Stimulated activated naive CD4-positive, alpha-beta T cell (primary cell): ENCODE results near the gene STON2.
"Not testable (repeated sequence)": the region's sequence is repeated elsewhere in the genome, so short reads cannot be mapped to it uniquely, and the experiment has no call there.

Experiments used
- DNase-seq, 6 experiments: peaks; one replicate each; lab custom pipeline; 2025; lab: John Stamatoyannopoulos, UW

STON2 gene

DNA sequence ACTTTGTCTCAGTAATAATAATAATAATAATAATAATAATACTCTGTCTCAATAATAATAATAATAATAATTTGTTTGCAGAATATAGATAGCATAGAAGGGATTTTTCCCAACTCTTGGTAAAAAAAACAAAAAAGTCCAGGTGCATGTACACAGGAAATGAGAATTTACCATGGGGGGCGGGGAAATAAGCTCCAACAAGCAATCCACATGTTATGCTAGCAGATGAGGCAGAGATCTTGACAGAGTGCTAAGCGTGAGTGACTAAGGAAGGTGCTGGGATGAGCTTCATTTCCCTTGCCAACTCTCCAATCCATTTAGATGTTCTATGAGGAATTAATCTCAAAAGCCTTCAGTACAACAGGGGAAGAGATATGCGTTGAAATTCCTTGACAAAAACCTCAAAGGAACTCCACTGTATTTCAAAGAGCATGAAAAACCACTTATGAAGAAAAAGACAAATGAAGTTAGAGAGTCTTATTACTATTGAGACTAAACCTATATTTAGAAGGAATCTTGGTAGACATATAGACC lies 134.4 kb downstream of the STON2 start:
- no peak for DNase-seq

DNA sequence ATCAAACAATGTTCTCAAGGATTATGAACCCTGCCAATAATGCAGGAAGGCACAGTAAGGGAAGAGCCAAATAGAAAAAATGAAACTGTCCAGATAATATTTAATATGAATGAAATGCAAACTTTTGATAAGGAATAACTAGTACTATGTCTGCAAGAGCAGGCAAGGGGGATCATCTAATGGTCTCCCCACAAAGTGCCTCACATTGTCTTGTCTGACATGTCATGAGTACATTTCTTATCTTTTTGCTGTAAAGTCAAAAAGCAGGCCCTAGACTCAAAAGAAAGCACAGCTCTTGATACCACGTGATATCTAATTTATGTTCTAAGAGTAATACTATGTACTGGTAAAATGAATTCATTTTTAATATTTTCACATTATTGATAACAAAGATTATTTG lies 135.5 kb downstream of the STON2 start:
- no peak for DNase-seq

DNA sequence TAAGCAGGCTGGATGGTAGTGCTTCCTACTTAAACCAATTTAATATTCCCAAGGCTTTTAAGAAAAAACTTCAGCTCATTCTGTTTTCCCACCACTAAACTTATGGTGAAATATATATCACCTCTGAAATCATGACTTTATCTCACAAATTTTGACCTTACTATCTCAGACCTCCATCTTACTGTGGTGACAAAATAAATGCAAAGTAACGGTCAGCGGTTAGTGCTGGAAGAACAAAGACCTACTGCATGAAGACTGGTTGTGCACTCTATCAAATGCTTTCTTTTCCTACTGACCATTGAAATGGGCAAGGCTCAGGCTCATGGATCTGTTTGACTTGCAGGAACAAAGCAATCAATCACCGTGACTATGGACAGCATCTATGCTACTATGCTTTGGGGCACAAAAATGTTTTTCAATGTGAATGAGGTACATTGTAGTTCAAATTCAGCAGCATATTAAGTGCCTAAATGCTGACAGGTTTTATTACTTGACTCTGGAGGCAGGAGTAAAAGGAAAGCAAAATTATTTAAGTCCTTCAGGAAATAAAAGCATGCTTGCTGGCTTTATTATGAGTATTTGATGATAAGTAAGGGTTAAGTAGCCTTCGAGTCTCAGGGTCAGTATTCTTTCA lies 136.2 kb downstream of the STON2 start:
- no peak for DNase-seq

DNA sequence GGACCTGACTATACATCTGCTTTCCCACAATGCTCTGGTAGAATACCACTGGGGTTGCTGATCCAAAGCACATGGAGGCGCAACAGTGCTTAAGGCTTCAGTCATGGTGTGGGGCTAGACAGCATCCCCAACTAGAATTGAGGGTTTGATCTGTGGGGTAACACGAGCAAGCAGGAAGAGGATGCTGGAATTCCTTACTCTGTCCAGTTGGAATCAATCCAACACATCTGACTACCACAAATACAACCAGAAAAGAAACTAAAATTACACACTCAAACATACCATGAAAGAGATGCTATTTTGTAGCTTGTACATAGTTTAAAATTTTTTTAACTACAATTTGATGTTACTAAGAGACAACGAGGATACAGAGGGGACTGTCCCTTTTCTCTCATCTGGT lies 138.9 kb downstream of the STON2 start:
- DNase-seq, result no peak

DNA sequence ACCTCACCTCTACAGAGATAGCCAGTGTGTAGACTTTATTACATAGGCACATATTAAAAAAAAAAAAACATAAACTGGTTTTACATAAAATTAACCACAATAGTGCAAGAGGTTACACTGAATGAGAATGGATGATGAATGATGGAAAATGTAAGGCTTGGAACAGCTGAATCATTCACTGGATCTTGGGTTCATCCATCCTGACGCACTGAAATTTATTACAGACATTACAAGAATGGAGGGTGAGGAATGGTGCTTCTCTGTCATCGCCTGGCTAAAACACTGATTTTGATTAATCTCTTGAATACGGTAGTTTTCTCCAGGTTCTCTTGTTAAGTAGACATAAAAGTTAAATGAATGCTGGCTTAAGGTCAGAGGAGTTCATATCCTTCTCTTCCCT lies 139.4 kb downstream of the STON2 start:
- DNase-seq, result no peak

DNA sequence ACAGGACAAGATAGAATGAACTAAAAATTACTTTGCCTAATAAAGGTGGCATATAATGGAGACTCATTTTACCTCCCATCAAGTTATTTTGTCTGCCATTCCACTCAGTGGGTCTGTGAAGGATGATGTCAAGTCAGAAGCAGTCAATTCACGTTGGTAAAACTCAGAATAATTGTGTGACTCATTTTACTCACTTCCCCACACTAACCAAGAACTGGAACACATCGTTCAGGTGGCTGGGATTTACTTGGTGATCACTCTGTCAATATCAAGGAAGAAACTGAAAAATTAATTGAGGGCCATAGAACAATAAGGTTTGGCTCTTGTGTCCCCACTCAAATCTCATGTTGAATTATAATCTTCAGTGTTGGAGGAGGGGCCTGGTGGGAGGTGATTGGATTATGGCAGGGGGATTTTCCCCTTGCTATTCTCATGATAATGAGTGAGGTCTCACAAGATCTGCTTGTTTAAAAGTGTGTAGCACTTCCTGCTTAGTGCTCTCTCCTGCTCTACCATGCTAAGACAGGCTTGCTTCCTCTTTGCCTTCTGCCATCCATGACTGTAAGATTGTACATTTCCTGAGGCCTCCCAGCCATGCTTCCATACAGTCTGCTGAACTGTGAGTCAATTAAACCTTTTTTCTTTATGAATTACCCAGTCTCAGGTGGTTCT lies 143.7 kb downstream of the STON2 start:
- no peak for DNase-seq

DNA sequence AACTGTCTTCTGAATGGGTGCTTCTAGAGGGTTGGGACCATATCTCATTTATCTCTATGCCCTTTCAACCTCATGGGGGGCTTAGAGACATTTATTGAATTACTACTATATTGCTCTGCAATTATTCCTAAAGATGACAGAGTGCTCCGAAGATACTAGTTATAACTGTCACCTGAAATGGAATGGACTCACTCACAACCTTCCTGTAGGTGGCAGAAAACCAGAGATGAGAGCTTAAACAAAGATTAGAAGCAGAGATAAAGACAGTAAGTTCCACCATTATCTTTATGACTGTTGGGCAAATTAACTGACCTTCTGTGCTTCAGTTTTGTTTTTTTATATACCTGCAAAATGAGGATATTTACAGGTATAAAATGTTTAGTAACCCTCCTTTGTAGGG lies 147.8 kb downstream of the STON2 start:
- no peak for DNase-seq

DNA sequence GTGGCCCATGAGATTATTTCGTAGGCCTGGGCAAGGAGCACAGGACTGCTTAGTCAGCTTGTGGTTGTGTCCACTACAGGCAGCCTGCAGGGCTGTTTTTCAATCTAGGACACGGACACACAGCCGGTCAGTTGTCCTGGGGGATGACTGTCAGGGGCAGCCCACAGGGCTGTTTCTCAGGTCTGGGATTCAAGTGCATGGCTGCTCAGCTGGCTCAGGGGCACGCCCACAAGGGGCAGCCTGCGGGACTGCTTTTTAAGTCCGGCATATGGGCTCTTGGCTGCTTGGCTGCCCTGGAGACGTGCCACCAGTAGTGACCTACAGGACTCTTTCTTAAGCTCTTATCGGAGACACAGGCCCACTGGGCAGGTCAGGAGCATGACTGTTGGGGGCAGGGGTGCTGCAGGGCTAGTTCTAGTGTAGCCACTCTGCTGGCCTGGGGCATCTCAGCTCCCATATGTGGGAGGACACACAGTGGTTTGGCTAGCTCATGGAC lies 152.8 kb downstream of the STON2 start:
- no peak for DNase-seq

DNA sequence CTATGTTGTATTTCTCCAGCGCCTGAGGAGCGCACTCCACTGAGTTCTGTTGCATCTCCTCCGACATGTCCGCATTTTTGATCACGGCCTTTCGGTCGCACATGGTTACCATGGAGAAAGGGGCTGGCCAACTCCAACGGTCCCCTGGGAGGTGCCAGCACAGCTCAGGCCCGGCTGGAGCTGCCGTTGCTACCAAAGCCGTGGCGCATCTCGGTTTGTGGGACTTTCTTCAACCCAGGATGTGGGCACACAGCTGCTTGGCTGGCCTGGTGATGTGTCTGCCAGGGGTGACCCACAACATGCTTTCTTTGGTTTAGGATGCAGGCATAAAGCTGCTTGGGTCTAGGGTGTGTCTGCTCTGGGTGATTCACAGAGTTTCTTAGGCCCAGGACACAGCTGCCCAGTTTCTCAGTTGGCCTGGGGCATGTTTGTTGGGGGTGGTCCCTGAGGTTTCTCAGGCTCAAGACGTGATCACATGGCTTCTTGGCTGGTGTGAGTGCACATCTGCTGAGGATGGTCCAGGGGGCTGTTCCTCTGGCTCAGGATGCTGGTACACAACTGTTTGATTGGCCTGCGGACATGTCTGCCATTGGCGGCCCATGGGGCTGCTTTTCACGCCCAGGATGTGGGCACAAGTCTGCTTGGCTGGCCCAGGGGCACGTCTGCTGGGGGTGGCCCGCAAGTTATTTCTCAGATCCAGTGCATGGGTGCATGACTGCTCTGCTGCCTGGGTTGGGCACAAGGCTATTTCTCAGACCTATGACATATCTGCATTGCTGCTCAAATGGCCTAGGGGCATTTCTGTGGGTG lies 153.5 kb downstream of the STON2 start:
- DNase-seq, result no peak

DNA sequence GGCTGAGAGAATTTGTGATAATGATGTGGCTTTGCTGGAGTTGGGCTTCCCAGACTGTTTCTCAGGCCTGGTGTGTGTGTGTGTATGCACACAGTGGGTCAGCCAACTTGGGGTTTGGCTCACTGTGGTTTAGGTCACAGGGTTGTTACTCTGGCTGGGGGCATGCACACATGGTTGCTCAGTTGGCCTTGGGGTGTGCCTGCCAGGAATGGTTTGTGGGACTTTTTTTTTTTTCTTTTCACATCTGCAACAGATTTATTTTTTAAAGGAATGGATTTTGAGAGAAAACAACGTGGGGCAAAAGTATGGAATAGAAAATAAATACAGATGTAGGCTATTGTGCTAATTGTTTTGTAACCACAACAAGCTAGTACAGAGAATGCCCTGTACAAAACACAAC lies 154.4 kb downstream of the STON2 start:
- DNase-seq, result no peak

DNA sequence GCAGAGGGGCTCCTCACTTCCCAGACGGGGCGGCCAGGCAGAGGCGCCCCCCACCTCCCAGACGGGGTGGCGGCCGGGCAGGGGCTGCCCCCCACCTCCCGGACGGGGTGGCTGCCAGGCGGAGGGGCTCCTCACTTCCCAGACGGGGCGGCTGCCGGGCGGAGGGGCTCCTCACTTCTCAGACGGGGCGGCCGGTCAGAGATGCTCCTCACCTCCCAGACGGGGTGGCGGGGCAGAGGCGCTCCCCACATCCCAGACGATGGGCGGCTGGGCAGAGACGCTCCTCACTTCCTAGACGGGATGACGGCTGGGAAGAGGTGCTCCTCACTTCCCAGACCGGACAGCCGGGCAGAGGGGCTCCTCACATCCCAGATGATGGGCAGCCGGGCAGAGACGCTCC lies 155.7 kb downstream of the STON2 start:
- DNase-seq, result not testable (repeated sequence)

DNA sequence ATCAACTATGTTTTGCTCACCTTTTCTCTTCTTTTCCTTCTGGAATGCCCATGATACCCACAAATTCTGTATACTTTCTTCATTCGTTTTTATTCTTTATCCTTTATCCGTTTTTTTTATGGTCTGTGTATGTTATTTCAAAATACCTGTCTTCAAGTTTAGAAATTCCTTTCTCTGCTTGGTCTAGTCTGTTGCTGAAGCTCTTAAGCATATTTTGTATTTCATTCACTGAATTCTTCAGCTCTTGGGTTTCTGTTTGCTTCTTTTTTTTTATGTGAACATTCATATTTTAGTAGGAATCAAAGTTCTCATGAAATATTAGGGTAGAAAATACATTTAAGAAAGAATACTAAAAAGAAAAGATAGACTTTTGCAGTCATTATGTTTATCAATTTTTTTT lies 156.6 kb downstream of the STON2 start:
- DNase-seq, result no peak

DNA sequence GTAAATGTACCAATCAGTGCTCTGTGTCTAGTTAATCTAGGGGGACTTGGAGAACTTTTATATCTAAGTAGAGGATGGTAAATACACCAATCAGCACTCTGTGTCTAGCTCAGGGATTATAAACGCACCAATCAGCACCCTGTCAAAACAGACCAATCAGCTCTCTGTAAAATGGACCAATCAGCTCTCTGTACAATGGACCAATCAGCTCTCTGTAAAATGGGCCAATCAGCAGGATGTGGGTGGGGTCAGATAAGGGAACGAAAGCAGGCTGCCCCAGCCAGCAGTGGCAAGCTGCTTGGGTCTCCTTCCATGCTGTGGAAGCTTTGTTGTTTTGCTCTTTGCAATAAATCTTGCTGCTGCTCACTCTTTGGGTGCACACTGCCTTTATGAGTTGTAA lies 163.3 kb downstream of the STON2 start:
- DNase-seq, result not testable (repeated sequence)

DNA sequence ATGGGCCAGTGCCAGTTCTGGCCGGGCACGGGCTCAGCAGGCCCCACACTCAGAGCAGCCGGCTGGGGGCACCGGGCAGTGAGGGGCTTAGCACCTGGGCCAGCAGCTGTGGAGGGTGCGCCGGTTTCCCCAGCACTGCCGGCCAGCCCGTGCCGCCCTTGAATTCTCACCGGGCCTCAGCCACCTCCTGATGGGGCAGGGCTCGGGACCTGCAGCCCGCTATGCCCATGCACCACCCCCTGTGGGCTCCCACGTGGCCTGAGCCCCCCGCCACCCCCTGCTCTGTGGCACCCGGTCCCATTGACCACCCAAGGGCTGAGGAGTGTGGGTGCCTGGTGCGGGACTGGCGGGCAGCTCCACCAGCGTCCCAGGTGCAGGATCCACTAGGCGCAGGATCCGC lies 164.0 kb downstream of the STON2 start:
- DNase-seq, result no peak

DNA sequence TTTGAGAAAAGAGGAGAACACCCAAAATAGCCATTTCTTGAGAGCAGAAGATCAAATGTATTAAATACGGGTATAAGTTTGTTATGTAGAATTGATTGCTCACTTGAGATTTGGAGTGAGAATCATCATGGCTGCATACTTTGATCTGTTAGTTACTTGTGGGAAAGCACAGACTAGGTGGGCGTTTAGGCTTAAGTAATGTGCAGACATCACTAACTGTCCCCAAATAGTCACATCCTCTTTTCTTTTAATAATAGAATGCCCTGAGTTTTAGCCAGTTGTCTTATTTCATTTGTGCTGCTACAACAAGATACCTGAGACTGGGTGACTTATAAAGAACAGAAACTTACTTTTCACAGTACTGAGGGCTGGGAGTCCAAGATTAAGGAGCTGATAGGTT lies 165.0 kb downstream of the STON2 start:
- no peak for DNase-seq

DNA sequence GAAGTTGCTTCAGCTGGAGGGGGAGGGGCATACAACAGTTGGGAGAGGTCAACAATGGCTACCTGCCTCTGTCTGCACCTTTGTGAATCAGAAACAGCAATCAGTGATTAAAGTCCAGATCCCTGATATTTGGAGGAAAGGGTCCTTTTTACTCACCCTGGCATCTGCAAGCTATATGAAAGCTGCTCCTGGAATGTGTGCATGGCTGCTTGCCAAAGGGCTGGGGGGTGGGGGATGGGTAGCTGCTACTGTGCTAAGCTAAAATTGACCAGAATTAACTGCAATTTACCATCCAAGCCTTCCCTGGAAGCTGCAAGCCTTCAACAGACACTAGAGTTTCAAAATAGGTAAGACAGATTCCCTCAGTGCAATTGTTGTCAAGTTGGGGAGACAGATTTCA lies 165.8 kb downstream of the STON2 start:
- DNase-seq, result no peak

DNA sequence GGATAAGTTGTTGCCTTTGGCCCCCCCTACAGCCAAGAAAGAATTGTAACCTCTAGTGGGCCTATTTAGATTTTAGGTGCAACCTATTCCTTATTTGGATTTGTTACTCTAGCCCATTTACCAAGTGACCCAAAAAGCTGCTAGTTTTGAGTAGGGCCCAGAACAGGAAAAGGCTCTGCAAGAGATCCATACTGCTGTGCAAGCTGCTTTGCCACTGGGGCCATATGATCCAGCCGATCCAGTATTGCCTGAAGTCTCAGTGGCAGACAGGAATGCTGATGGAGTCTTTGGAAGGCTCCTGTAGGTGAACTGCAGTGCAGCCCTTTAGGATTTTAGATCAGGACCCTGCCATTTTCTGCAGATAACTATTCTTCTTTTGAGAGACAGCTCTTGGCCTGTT lies 166.5 kb downstream of the STON2 start:
- no peak for DNase-seq

DNA sequence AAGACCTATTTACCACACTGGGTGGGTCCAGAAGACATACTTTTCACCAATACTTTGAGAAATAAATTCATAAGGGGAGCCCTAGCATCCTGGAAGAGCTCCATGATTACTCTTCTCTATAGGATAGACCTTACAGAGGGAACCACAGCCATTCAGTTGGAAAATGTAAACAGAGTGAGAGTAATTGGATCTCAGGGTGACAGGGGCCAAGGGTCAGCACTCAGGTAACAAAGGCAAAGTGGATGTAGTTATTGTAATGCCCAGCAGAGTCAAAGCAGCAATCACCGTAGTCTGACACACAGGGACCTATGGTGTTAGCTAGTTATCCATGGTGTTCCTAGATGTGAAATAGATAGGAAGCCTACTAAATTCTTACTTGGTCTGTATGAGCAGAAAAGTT lies 168.6 kb downstream of the STON2 start:
- no peak for DNase-seq

DNA sequence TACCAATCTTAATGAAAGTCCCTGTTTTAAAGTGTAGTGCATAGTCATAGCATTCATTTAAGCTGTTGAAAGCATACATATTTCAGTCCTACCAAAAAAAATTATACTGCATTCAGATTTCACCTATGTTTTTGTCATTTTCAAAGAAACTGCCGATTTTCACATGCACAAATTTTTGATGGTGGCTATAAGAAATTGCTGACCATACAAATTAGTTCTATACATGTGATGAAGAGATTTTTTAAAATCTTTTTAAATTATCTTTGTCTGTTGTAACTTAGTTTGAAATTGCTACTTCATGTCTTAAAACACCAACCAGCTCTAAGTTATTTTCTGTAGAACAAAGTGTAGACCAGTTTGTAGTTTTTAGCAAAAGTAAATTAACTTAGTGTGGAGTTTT lies 175.9 kb downstream of the STON2 start:
- no peak for DNase-seq

DNA sequence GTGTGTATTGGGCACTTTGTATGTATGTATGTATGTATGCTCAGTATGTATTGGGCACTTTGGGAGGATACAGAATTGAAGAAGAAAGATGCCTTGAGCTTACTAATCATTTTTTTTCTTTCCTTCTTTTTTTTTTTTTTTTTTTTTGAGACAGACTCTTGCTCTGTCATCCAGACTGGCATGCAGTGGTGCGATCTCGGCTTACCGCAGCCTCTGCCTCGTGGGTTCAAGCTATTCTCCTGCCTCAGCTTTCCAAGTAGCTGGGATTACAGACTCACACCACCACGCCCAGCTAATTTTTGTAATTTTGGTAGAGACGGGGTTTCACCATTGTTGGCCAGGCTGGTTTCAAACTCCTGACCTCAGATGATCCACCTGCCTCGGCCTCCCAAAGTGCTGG lies 176.3 kb downstream of the STON2 start:
- not testable (repeated sequence) for DNase-seq

DNA sequence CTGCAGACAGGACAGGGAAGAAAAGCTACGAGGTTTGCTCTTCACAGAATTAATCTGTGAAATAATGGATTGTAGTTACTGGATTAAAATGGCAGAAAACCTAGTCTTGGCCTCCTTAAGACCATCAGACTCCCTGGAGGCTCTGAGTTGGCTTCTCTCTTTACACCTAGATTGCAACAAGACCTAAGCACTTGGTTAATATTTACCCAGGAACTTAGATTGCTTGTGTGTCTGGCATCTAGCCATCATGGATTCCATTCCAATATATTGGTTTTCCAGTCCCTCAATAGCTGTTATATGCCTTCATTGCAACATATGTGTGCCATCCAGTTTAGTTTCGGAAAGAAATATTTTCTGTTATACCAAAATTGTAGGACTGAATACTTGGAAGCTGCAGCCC lies 177.4 kb downstream of the STON2 start:
- DNase-seq, result no peak

DNA sequence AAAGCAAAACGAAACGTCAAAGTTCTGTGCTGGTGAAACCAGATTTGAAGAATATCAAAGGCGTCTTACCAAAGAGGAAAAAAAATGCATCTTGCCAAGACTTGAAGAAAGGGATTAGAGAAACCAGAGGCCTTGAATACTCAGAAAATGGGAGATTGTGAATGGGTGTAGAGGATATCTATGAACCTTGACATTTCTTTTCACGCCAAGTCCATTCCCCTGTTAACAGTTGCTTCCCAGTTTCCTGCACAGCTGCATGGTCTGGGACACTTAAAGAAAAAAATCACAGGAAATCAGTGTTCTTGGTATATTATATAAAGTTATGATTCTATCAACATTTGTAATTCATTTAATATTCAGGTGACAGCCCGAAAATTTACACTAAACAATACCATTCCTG lies 178.0 kb downstream of the STON2 start:
- no peak for DNase-seq

DNA sequence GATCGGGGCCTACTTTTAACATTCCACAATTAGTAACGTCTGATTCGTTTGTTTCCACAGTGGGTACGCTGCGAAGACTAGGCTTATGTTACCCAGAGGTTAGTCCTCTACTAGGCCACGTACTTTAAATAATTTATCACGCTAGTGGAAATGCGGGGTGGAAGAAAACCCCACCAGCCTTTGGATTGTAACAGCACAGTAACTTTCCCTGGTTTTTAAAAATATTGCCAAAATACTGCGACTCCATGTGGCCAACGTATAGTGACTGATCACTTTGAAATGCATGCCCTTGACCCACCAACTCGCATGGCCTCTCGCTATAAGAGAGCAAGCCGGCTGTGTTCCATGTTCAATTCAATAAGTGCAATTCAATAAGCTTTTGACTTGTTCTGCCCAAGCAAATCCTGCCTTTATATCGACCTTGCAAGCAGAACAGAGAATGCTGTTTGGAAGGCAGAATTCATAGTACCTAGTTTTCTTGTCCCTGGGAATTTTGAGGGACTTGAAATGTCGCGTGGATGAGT lies 178.5 kb downstream of the STON2 start:
- peak in 1 of 6 experiments; percentile 33 for DNase-seq
